Measurements from ENCODE around the gene TPST1.
"Not testable (repeated sequence)": the region's sequence is repeated elsewhere in the genome, so short reads cannot be mapped to it uniquely, and the experiment has no call there.

The TPST1 gene

GRCh38 chr7:66189695-66190503 lies 15.2 kb upstream of the TPST1 start:
- DNase-seq = no peak

- no peak for DNase-seq
These were observed 14.7 kb upstream of the TPST1 start for GRCh38 chr7:66190504-66190857.

GRCh38 chr7:66193146-66193725 lies 11.9 kb upstream of the TPST1 start:
- no peak for DNase-seq

- no peak for DNase-seq
These were observed 6.7 kb upstream of the TPST1 start for GRCh38 chr7:66198469-66198868.

GRCh38 chr7:66198956-66199355 lies 6.2 kb upstream of the TPST1 start:
- DNase-seq = no peak

GRCh38 chr7:66202441-66202840 lies 2.7 kb upstream of the TPST1 start:
- DNase-seq = no peak

GRCh38 chr7:66205741-66206090 lies 582 bp downstream of the TPST1 start:
- DNase-seq = peak; percentile 15

- DNase-seq = no peak
These were observed 1.2 kb downstream of the TPST1 start for GRCh38 chr7:66206119-66206933.

- no peak for DNase-seq
These were observed 1.8 kb downstream of the TPST1 start for GRCh38 chr7:66206934-66207240.

GRCh38 chr7:66207540-66207939 lies 2.4 kb downstream of the TPST1 start:
- DNase-seq = no peak

- no peak for DNase-seq
These were observed 6.3 kb downstream of the TPST1 start for GRCh38 chr7:66211429-66211828.

GRCh38 chr7:66213637-66214036 lies 8.5 kb downstream of the TPST1 start:
- DNase-seq = no peak

- DNase-seq = no peak
These were observed 11.6 kb downstream of the TPST1 start for GRCh38 chr7:66216687-66217086.

- no peak for DNase-seq
These were observed 14.7 kb downstream of the TPST1 start for GRCh38 chr7:66219805-66220204.

GRCh38 chr7:66221442-66221841 lies 16.3 kb downstream of the TPST1 start:
- DNase-seq = no peak

GRCh38 chr7:66227808-66228207 lies 22.7 kb downstream of the TPST1 start:
- no peak for DNase-seq

- DNase-seq = not testable (repeated sequence)
These were observed 26.4 kb downstream of the TPST1 start for GRCh38 chr7:66231326-66232216.

- DNase-seq = no peak
These were observed 28.5 kb downstream of the TPST1 start for GRCh38 chr7:66233638-66234037.

- no peak for DNase-seq
These were observed 31.7 kb downstream of the TPST1 start for GRCh38 chr7:66236713-66237303.

- DNase-seq = no peak
These were observed 33.0 kb downstream of the TPST1 start for GRCh38 chr7:66237906-66238772.

GRCh38 chr7:66238773-66239466 lies 33.8 kb downstream of the TPST1 start:
- no peak for DNase-seq
